NB4 (cell line): Measurements from ENCODE around the gene PPP1R37.

Source experiments
- DNase-seq: peaks from one replicate; pipeline ENCODE4 v3.0.0; 2010; ENCODE audit warnings: low read depth
- H3K4me3 ChIP-seq: one replicate; pipeline ENCODE4 v1.5.1; 2011; ENCODE audit warnings: mild to moderate bottlenecking, low read depth, low read length, moderate library complexity
- MAX ChIP-seq: IDR thresholded peaks from 2 replicates; pipeline ENCODE4 v1.6.1; 2011; ENCODE audit warnings: low read depth, low read length
- MYC ChIP-seq: IDR thresholded peaks from 2 replicates; pipeline ENCODE4 v1.6.1; 2011; ENCODE audit warnings: low read depth, low read length
- POLR2A ChIP-seq: IDR thresholded peaks from 2 replicates; pipeline ENCODE4 v1.6.1; 2011; ENCODE audit warnings: mild to moderate bottlenecking; ENCODE audit not compliant: insufficient read length; ENCODE audit errors: extremely low read depth
- TF ChIP-seq, protein P1 (sequence below): IDR thresholded peaks from one replicate; pipeline ENCODE4 v1.5.1; 2012; ENCODE audit warnings: low read depth, low read length

Gene PPP1R37

DNA sequence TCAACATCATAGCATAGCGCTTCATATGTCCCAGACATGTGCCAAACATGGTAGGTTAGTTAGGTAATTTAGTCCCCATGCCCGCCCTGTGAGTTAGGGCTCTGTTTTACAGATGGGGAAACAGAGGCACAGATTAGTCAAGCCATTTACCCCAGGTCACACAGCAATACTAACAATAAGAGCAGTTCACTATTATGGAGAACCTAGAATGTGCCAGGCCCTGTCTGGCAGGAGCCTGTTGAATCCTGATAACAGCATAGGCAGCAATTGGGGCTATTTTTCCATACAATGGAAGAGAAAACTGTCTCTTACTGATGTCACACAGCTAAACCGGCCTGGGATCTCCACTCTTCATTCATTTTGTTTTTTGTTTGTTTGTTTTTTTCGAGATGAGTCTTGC lies 6.5 kb upstream of the PPP1R37 start:
- H3K4me3 ChIP-seq, result no peak overlapping the region
- no peak for DNase-seq
- TF ChIP-seq MAX, result no peak
- TF ChIP-seq MYC, result no peak

DNA sequence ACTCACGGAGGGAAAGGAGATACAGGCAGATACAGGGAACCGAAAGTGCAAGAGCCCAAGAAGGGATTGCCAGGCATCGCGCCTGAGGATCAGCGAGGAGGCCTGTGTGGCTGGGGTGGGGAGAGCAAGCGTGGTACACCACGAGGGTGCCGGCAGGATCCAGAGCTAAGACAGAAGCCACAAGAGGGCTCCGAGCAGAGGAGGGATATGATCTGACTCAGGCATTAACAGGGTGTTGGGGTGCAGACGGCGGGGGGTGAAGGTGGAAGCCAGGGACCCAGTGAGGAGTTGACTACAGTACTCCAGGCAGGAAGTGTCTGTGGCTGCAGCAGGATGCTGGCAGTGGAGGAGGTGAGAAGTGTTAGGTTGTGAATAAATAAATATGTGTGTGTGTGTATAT lies 5.4 kb upstream of the PPP1R37 start:
- H3K4me3 ChIP-seq, result no peak overlapping the region
- peak; percentile 20 for DNase-seq
- TF ChIP-seq POLR2A (no peak), MAX (no peak)
- TF ChIP-seq, protein P1, sequence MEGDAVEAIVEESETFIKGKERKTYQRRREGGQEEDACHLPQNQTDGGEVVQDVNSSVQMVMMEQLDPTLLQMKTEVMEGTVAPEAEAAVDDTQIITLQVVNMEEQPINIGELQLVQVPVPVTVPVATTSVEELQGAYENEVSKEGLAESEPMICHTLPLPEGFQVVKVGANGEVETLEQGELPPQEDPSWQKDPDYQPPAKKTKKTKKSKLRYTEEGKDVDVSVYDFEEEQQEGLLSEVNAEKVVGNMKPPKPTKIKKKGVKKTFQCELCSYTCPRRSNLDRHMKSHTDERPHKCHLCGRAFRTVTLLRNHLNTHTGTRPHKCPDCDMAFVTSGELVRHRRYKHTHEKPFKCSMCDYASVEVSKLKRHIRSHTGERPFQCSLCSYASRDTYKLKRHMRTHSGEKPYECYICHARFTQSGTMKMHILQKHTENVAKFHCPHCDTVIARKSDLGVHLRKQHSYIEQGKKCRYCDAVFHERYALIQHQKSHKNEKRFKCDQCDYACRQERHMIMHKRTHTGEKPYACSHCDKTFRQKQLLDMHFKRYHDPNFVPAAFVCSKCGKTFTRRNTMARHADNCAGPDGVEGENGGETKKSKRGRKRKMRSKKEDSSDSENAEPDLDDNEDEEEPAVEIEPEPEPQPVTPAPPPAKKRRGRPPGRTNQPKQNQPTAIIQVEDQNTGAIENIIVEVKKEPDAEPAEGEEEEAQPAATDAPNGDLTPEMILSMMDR, result no peak

DNA sequence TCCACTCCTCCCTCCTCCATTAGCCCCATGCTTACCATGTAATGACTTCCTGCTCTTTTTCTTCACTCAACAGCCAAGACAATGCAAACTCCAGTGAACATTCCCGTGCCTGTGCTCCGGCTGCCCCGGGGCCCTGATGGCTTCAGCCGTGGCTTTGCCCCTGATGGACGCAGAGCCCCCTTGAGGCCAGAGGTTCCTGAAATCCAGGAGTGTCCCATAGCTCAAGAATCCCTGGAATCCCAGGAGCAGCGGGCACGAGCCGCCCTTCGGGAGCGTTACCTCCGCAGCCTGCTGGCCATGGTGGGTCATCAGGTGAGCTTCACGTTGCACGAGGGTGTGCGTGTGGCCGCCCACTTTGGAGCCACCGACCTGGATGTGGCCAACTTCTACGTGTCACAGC lies 2.9 kb upstream of the PPP1R37 start:
- TF ChIP-seq, protein P1, result no peak
- TF ChIP-seq POLR2A (no peak), MYC (no peak), MAX (no peak)
- H3K4me3 ChIP-seq, result no peak overlapping the region
- DNase-seq, result no peak

DNA sequence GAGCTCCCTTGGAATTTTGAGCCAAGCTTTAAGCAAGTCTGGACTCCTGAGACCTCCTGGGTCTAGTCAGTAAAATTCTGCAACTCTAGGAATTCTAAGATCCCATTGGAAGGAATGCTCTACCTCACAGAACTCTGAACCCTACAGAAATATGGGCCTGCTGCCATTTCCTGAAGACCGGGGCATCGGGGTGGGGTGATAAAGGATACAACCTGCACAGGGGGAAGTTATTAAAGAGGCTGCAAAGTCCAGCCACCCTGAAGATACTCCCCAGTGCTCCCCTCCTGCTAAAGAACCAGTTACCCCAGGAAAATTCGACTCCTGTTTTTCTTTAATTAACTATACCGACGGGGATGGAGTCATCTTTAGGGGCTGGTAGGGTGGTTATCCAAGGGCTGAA lies 2.4 kb upstream of the PPP1R37 start:
- TF ChIP-seq, protein P1, result no peak
- TF ChIP-seq POLR2A (no peak), MAX (no peak), MYC (no peak)
- H3K4me3 ChIP-seq, result no peak overlapping the region
- no peak for DNase-seq

GRCh38 chr19:45091031-45091923 lies 1.7 kb upstream of the PPP1R37 start:
- TF ChIP-seq POLR2A, result no peak
- TF ChIP-seq, protein P1, result no peak
- TF ChIP-seq MYC, result no peak
- TF ChIP-seq MAX, result no peak
- H3K4me3 ChIP-seq, result no peak overlapping the region

DNA sequence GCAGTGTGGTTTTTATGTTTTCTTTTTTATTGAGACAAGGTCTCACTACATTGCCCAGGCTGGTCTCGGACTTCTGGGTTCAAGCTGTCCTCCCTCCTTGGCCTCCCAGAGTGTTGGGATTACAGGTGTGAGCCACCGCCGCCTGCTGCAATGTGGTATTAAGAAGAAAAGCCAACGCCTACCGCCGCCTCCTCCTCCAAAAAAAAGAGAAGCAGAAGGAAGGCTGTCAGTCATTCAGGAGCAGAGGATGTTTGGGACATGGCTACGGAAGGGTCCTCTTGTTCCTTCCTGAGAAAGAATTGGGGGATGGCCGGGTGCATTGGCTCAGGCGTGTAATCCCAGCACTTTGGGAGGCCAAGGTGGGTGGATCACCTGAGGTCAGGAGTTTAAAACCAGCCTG lies 1.2 kb downstream of the PPP1R37 start:
- H3K4me3 ChIP-seq, result peak overlapping the region; percentile 83
- no peak for TF ChIP-seq MAX
- no peak for DNase-seq

More at GRCh38 chr19:45091031-45091923, 1.7 kb upstream of the PPP1R37 start:
- no peak for DNase-seq
